Lung (tissue), 12 donors: Measurements from ENCODE around the gene CFAP20. TPM values are rescaled to one million over a fixed set of nuclear protein-coding genes. Genes with fewer than 3 reads are reported as not detected.
"Not testable (repeated sequence)": the region's sequence is repeated elsewhere in the genome, so short reads cannot be mapped to it uniquely, and the experiment has no call there.

Experiments
- ATAC-seq: fragments of 200-7000 bp; cut with Tn5 transposase; one replicate; pipeline ENCODE4 v1.9.1; 2020; ENCODE audit warnings: moderate number of reproducible peaks; ENCODE audit not compliant: insufficient read depth, low FRiP score
- DNase-seq, 3 donors: peaks; one replicate each; pipeline ENCODE4 v3.0.0-alpha.2; 2013 to 2017
- H3K27ac ChIP-seq, 2 donors: one replicate each; pipeline ENCODE4 v1.5.1; 2013; ENCODE audit warnings: mild to moderate bottlenecking in 2 of 2, moderate library complexity in 2 of 2, control low read depth in 1 of 2, inconsistent platforms in 1 of 2, low read depth in 1 of 2, low read length in 1 of 2
- H3K27me3 ChIP-seq, 3 donors: one replicate each; pipeline ENCODE4 v1.5.1; 2013; ENCODE audit warnings: low read length in 2 of 3; ENCODE audit not compliant: control insufficient read depth in 3 of 3, insufficient read depth in 3 of 3
- H3K36me3 ChIP-seq, 4 donors: one replicate each; pipeline ENCODE4 v1.5.1; 2013; ENCODE audit warnings: low read length in 4 of 4, mild to moderate bottlenecking in 1 of 4, moderate library complexity in 1 of 4; ENCODE audit not compliant: control insufficient read depth in 4 of 4, insufficient read depth in 4 of 4
- H3K4me1 ChIP-seq, 5 donors: one replicate each; pipeline ENCODE4 v1.5.1; 2013; ENCODE audit warnings: low read length in 5 of 5, mild to moderate bottlenecking in 2 of 5, moderate library complexity in 1 of 5; ENCODE audit not compliant: control insufficient read depth in 5 of 5, insufficient read depth in 5 of 5
- H3K4me3 ChIP-seq: one replicate; pipeline ENCODE4 v1.5.1; 2013; ENCODE audit warnings: mild to moderate bottlenecking, control low read depth, moderate library complexity
- H3K9ac ChIP-seq, 2 donors: one replicate each; pipeline ENCODE4 v1.5.1; 2013; ENCODE audit warnings: low read length in 2 of 2, control low read depth in 1 of 2; ENCODE audit not compliant: insufficient read depth in 1 of 2
- H3K9me3 ChIP-seq, 4 donors: one replicate each; pipeline ENCODE4 v1.5.1; 2013; ENCODE audit warnings: low read length in 3 of 4, mild to moderate bottlenecking in 1 of 4, moderate library complexity in 1 of 4; ENCODE audit not compliant: control insufficient read depth in 4 of 4, insufficient read depth in 3 of 4
- CTCF ChIP-seq: IDR thresholded peaks from 2 replicates; pipeline ENCODE4 v1.5.1; 2012; ENCODE audit warnings: mild to moderate bottlenecking; ENCODE audit errors: control extremely low read depth, extremely low read depth
- WGBS, 2 donors: extraction: QIAGEN DNeasy Blood & Tissue Kit; methylation state at CpG; one replicate each; pipeline ENCODE4 v1.1.7; 2013; 5-methylcytosine and 5-hydroxymethylcytosine counted together
- polyA plus RNA-seq, 2 donors: library from polyadenylated mRNA; stranded (reverse); fragments of 200-250 nt; gene quantifications; one replicate each; pipeline ENCODE4 v1.2.1, GENCODE V29; 2013
- total RNA-seq, 2 donors: library from RNA; depleted of rRNA in 1 of 2; stranded (reverse); fragments of >200 nt in 1 of 2; gene quantifications; one replicate each; pipeline ENCODE4 v1.2.1, GENCODE V29; 2014 to 2021
- donor health status: control.
- donor health status: control.
- donor health status: Bipolar disorder and iron deficiency.
- donor health status: healthy.
- donor health status: DM: yes; HTN: yes; CAD: no.

Gene CFAP20
- total and polyA plus RNA-seq, 4 donors = 20.6 to 86.3 (median 34.7) TPM

- DNase-seq (no peak), ATAC-seq (no peak)
- TF ChIP-seq CTCF = no peak
- no peak overlapping the region for H3K4me3 ChIP-seq
- H3K9me3 ChIP-seq = no peaks in the 10 kb centered on the region
- WGBS, 2 donors = 80 to 91% methylated on average over 5 of the region's 5 CpGs
- H3K27me3 ChIP-seq = no peaks in the 10 kb centered on the region
- H3K9ac ChIP-seq = no peak overlapping the region
- H3K4me1 ChIP-seq = peaks cover 0 to 7% (median 0%) of the 10 kb centered on the region in 5 donors
- H3K27ac ChIP-seq = no peak overlapping the region
- no peaks in the 10 kb centered on the region for H3K36me3 ChIP-seq
Measured at GRCh38 chr16:58094026-58094425, 35.2 kb downstream of the CFAP20 start.

GRCh38 chr16:58090396-58090795 lies 38.8 kb downstream of the CFAP20 start:
- ATAC-seq, H3K4me1 ChIP-seq, H3K27me3 ChIP-seq, H3K9me3 ChIP-seq, H3K27ac ChIP-seq, H3K4me3 ChIP-seq, H3K9ac ChIP-seq, H3K36me3 ChIP-seq, DNase-seq: not testable (repeated sequence)
- 97% methylated on average over 3 of the region's 3 CpGs for WGBS, 2 donors

GRCh38 chr16:58088091-58088490 lies 41.1 kb downstream of the CFAP20 start:
- Histone ChIP-seq H3K27ac (no peak overlapping the region), H3K9me3 (peaks cover 0 to 3% (median 0%) of the 10 kb centered on the region in 4 donors), H3K4me3 (no peak overlapping the region), H3K27me3 (no peaks in the 10 kb centered on the region), H3K9ac (no peak overlapping the region), H3K4me1 (peaks cover 0 to 4% (median 0%) of the 10 kb centered on the region in 5 donors), H3K36me3 (no peaks in the 10 kb centered on the region)
- no peak for TF ChIP-seq CTCF
- WGBS, 2 donors = 66 to 82% methylated on average over 9 of the region's 9 CpGs
- ATAC-seq (no peak), DNase-seq (no peak)

GRCh38 chr16:58087209-58087913 lies 41.8 kb downstream of the CFAP20 start:
- no peaks in the 10 kb centered on the region for H3K36me3 ChIP-seq
- no peak overlapping the region for H3K9ac ChIP-seq
- peaks cover 0 to 3% (median 0%) of the 10 kb centered on the region in 4 donors for H3K9me3 ChIP-seq
- no peak overlapping the region for H3K27ac ChIP-seq
- no peak for TF ChIP-seq CTCF
- H3K4me3 ChIP-seq = no peak overlapping the region
- H3K4me1 ChIP-seq = peaks cover 0 to 4% (median 0%) of the 10 kb centered on the region in 5 donors
- no peaks in the 10 kb centered on the region for H3K27me3 ChIP-seq
- 96% methylated on average over 23 of the region's 23 CpGs for WGBS, 2 donors
- no peak for DNase-seq
- no peak for ATAC-seq
